22Rv1 (cell line): ENCODE measurements around the gene CEP43.

Experiments used
- CTCF ChIP-seq: fragments of 450-650 bp; IDR thresholded peaks from 2 replicates; pipeline ENCODE4 v1.5.1; 2017; ENCODE audit warnings: mild to moderate bottlenecking
- ZFX ChIP-seq: fragments of 450-650 bp; IDR thresholded peaks from 2 replicates; pipeline ENCODE4 v1.6.1; 2017; ENCODE audit warnings: antibody characterized with exemption, borderline replicate concordance

DNA sequence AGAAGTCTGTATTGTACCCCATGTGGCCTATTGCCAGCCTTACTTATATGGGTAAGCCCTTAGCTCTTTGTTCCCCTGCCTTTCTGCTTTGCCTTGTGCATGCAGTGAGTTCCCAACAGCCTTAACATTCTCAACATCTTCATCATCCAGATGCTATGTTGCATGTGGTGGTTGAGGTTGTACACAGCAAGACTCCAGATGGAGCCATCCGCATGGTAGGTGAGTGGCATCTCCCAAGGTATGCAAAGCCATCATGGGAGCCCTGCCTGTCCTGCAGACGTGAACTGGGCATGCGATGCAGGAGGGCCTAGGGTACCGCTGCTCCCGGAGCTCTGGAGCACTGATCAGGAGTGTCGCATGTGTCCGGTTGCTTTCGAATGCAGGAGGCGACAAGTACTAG, 16.1 kb downstream of the CEP43 start:
- TF ChIP-seq CTCF (no peak), ZFX (no peak)
